Measurements from ENCODE around the gene FADS2. TPM values are rescaled to one million over a fixed set of nuclear protein-coding genes. Genes with fewer than 3 reads are reported as not detected.

FADS2 gene
- total and polyA plus RNA-seq, 9 of the 15 experiments (the other 6 are each of a cell fraction or from before 2014, with no cell fraction given), result 2.9 to 42.8 (median 16.2) TPM

DNA sequence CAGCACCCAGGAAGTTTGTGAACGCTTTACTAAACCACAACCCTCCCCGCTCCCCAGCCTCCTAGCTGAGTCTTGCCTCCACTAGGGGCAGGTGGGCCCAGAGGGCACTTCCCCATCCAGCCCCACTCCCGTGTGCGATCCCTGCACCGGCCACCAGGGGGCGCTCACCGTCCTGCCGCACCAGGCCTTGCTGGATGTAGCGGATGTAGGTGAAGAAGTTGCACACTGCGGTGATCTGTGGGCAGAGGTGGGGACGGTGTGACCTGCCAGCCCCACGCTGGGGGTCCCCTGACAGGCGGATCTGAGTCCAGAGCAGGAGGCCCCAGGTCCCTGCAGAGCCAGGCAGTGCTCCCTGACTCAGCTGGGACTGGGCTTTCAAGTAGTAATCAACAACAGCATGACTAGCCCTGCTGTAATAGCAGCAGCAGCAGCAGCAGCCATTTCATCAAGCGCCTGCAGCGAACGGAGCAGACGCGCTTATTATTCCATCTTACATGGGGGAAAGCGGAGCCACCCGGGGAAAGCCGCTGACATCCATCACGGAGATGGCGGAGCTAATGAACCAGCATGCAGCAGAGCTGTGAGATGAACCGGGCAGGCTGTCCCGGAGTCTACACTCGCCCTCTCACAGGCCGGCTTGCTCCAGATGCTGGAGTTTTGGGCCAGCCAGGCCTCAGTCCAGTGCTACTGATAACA lies 71.2 kb downstream of the FADS2 start (continued):
- TF ChIP-seq ESRRA (IDR thresholded peaks at IDR 0.05; ENCODE audit: borderline replicate concordance, low read depth) (peak; percentile 57; the same call in 1 of the 2 replicates), ARHGAP35 (IDR thresholded peaks at IDR 0.05; ENCODE audit: partially characterized antibody) (no peak), RBM17 (IDR thresholded peaks at IDR 0.05; ENCODE audit: borderline replicate concordance, low read depth, low read length) (no peak), FOXP1 (CRISPR knock-in tag; IDR thresholded peaks at IDR 0.05) (no peak), MAFF (IDR thresholded peaks at IDR 0.05; ENCODE audit: low read length) (no peak), ESRRB (CRISPR knock-in tag; IDR thresholded peaks at IDR 0.05; ENCODE audit: borderline replicate concordance) (no peak), LARP7 (IDR thresholded peaks at IDR 0.05) (no peak), ARNT (IDR thresholded peaks at IDR 0.05) (no peak), ZNF24 (IDR thresholded peaks at IDR 0.05) (peak; percentile 38; the same call in 1 of the 2 replicates), CEBPG (CRISPR knock-in tag; IDR thresholded peaks at IDR 0.05) (peak; percentile 5; the same call in 1 of the 2 replicates), CEBPG (tag; conservative IDR thresholded peaks at IDR 0.05 in 1 of 2, IDR thresholded peaks at IDR 0.05 in 1 of 2) (no peak), PHTF2 (CRISPR knock-in tag; IDR thresholded peaks at IDR 0.05) (no peak), ETV5 (CRISPR knock-in tag; IDR thresholded peaks at IDR 0.05; ENCODE audit: low read depth) (peak; percentile 72), ZNF583 (CRISPR knock-in tag; IDR thresholded peaks at IDR 0.05) (no peak), ZNF263 (CRISPR knock-in tag; IDR thresholded peaks at IDR 0.05; ENCODE audit: borderline replicate concordance) (peak; percentile 82), MAZ (CRISPR knock-in tag; conservative IDR thresholded peaks at IDR 0.05 in 1 of 2, IDR thresholded peaks at IDR 0.05 in 1 of 2) (peak; percentile 34 to 89; a peak in 2 of 4 replicates), CBX3 (IDR thresholded peaks at IDR 0.05; ENCODE audit: borderline replicate concordance in 1 of 2, low read length in 2 of 2) (peak in 1 of 2 experiments; percentile 18; a peak in 1 of 3 replicates)
- TF ChIP-seq, protein P1, sequence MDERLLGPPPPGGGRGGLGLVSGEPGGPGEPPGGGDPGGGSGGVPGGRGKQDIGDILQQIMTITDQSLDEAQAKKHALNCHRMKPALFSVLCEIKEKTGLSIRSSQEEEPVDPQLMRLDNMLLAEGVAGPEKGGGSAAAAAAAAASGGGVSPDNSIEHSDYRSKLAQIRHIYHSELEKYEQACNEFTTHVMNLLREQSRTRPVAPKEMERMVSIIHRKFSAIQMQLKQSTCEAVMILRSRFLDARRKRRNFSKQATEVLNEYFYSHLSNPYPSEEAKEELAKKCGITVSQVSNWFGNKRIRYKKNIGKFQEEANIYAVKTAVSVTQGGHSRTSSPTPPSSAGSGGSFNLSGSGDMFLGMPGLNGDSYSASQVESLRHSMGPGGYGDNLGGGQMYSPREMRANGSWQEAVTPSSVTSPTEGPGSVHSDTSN (CRISPR knock-in tag; IDR thresholded peaks at IDR 0.05; ENCODE audit: low read depth), result no peak
- TF ChIP-seq, protein P1 (tag; conservative IDR thresholded peaks at IDR 0.05; ENCODE audit: low read depth), result no peak
- TF ChIP-seq, protein P2, sequence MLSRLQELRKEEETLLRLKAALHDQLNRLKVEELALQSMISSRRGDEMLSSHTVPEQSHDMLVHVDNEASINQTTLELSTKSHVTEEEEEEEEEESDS (CRISPR knock-in tag; IDR thresholded peaks at IDR 0.05), result no peak
- TF ChIP-seq, protein P3, sequence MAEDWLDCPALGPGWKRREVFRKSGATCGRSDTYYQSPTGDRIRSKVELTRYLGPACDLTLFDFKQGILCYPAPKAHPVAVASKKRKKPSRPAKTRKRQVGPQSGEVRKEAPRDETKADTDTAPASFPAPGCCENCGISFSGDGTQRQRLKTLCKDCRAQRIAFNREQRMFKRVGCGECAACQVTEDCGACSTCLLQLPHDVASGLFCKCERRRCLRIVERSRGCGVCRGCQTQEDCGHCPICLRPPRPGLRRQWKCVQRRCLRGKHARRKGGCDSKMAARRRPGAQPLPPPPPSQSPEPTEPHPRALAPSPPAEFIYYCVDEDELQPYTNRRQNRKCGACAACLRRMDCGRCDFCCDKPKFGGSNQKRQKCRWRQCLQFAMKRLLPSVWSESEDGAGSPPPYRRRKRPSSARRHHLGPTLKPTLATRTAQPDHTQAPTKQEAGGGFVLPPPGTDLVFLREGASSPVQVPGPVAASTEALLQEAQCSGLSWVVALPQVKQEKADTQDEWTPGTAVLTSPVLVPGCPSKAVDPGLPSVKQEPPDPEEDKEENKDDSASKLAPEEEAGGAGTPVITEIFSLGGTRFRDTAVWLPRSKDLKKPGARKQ (CRISPR knock-in tag; IDR thresholded peaks at IDR 0.05), result no peak
- TF ChIP-seq, protein P4, sequence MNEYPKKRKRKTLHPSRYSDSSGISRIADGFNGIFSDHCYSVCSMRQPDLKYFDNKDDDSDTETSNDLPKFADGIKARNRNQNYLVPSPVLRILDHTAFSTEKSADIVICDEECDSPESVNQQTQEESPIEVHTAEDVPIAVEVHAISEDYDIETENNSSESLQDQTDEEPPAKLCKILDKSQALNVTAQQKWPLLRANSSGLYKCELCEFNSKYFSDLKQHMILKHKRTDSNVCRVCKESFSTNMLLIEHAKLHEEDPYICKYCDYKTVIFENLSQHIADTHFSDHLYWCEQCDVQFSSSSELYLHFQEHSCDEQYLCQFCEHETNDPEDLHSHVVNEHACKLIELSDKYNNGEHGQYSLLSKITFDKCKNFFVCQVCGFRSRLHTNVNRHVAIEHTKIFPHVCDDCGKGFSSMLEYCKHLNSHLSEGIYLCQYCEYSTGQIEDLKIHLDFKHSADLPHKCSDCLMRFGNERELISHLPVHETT (CRISPR knock-in tag; conservative IDR thresholded peaks at IDR 0.05 in 1 of 2, IDR thresholded peaks at IDR 0.05 in 1 of 2), result no peak
